GM13977 (cell line): ENCODE data around the gene USP6NL.

Experiments
- DNase-seq: peaks from one replicate; pipeline ENCODE4 v3.0.0; 2012; ENCODE audit warnings: low spot score
- CTCF ChIP-seq: IDR thresholded peaks from 2 replicates; pipeline ENCODE4 v1.5.1; 2012; ENCODE audit warnings: mild to moderate bottlenecking, control low read depth; ENCODE audit not compliant: insufficient read depth; ENCODE audit errors: extremely low read depth, missing control alignments
- in situ Hi-C: fragments of 300-500 bp; cut with MboI; formaldehyde crosslinking; loops from one replicate; pipeline ENCODE4 v1.12.0; 2022; ENCODE audit warnings: low sequenced_read_pairs, low pct_unique_long_range_greater_than_20kb, mixed read lengths, inconsistent platforms; ENCODE audit not compliant: unreplicated experiment

The USP6NL gene

GRCh38 chr10:11594589-11595394, 16.7 kb downstream of the USP6NL start:
- in situ Hi-C loops: no loop called here
- no peak for DNase-seq
- no peak for TF ChIP-seq CTCF

GRCh38 chr10:11593612-11594011, 17.8 kb downstream of the USP6NL start:
- no peak for DNase-seq
- in situ Hi-C loops: no loop called here
- no peak for TF ChIP-seq CTCF

GRCh38 chr10:11589738-11590137, 21.7 kb downstream of the USP6NL start:
- no peak for TF ChIP-seq CTCF
- in situ Hi-C loops: no loop called here
- no peak for DNase-seq

- TF ChIP-seq CTCF: no peak
- DNase-seq: no peak
- in situ Hi-C loops: no loop called here
Measured at GRCh38 chr10:11588873-11589574, 22.4 kb downstream of the USP6NL start.

- no peak for TF ChIP-seq CTCF
- in situ Hi-C loops: no loop called here
- DNase-seq: no peak
Measured at GRCh38 chr10:11587722-11588259, 23.7 kb downstream of the USP6NL start.

- in situ Hi-C loops: no loop called here
- no peak for DNase-seq
- no peak for TF ChIP-seq CTCF
Measured at GRCh38 chr10:11586170-11586569, 25.3 kb downstream of the USP6NL start.
